CD4-positive, alpha-beta T cell treated with Interleukin-6 for 4 hours (primary cell): ENCODE data around the gene PTS.
A peak's percentile ranks its signal among the peaks of the same experiment; 100 is the strongest.
"Not testable (repeated sequence)": the region's sequence is repeated elsewhere in the genome, so short reads cannot be mapped to it uniquely, and the experiment has no call there.

Experiments
- DNase-seq: peaks from one replicate; pipeline ENCODE4 v3.0.0-alpha.2; 2020; ENCODE audit warnings: mixed read lengths

PTS gene

DNA sequence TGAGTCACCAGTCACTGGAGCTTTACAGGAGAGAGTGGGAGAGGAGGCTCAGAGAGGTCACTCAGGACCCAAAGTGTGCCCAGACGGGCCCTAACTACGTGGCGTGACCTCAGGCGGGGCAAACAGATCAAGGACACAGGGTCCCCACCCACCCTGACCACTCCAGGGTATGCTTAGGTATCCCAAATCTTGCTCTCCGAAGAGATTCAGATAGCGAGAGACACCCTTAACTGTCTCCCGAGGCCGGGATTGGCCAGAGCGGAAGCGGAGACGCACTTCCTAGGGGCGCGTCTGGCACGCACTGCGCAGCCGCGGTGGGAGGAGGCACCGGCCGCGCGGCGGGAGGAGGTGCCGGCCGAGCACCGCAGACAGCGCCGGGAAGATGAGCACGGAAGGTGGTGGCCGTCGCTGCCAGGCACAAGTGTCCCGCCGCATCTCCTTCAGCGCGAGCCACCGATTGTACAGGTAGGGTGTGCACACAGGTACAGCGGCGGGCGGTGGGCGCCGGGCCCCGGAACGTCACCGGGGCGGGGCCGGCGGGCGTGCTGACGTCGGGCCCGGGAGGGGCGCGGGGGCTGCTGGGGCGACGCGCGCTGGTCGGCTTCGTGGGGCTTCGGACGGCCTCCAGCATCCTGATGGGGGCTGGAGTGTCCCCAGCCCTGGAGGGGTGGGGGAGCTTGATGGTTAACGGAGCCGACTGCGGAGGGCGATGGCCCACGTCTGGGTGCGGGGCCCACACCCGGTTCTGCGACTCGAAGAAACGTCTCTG lies at the start of gene PTS:
Gene PTS, plus strand, starts transcription at position 367 of the 769 bp plus-strand sequence. Its CDS starts 16 bp downstream, at position 383.
- DNase-seq = peak; percentile 85

GRCh38 chr11:112177589-112177988 lies 48.6 kb upstream of the PTS start:
- no peak for DNase-seq

GRCh38 chr11:112178428-112178827 lies 47.8 kb upstream of the PTS start:
- DNase-seq = no peak

- DNase-seq = no peak
These were observed 47.3 kb upstream of the PTS start for GRCh38 chr11:112178936-112179335.

GRCh38 chr11:112179601-112180000 lies 46.6 kb upstream of the PTS start:
- no peak for DNase-seq

DNA sequence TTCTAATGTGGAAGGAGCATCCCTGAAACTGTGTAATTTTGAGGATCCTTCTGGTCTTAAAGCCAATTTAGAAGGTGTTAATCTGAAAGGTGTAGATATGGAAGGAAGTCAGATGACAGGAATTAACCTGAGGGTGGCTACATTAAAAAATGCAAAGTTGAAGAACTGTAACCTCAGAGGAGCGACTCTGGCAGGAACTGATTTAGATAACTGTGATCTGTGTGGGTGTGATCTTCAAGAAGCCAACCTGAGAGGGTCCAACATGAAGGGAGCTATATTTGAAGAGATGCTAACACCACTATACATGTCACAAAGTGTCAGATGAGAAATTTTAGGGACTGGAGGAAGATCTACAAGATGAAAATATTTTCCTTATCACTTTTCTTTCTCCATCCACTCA lies 43.4 kb upstream of the PTS start:
- no peak for DNase-seq

DNA sequence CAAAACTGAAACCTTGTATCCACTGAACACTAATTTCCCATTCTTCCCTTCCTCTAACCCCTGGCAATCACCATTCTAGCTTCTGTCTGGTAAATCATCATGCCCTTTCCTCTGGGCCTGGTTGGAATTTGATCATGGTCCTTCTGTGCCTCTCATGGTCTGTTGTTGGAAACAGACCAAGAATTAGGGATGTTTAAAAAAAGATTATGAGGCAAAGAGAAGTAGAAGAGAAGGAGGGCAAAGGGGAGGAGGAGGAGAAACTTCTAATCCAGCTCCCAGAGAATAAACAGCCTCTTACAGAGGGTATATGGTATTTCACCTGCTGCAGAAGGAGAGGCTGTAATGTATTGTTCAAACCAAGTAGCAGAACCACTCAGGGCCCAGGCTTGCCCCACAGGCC lies 40.3 kb upstream of the PTS start:
- DNase-seq = no peak

DNA sequence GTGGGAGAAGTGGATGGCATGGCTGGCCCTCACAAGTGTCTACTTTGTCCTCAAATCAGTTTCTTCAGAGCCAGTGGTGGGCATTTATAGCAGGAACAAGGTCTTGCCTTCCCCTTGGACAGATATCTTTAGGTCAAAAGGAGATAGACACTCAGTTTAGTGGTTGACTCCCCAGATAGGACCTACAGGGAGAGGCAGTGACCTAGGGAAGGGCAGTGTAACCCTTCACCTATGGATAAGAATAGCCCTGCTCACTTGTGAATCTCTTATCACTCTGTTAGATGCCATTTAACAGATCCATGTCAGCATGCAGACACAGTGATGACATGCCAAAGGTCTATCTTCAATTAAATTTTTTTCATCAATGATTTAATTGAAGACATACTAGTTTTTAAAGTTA lies 39.9 kb upstream of the PTS start:
- no peak for DNase-seq

- not testable (repeated sequence) for DNase-seq
These were observed 31.1 kb upstream of the PTS start for GRCh38 chr11:112195113-112195512.

DNA sequence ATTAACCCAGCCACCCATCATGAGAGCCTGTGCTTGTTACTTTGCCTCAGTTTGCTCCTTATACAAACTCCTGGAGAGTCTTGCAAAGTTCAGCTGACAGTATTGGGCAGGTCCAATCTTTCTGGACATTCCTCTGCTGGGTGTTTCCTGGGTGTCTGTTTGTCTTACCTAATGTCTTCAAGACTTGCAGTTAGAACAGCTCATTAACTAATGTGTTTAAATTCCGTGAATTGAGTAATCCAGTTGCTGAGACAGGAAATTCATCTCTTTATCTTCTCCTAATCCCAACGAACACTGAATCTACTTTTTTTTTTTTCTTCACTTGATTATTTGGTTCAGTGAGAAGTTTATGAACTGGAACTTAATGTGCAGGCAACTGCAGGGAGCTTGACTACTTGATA lies 30.3 kb upstream of the PTS start:
- no peak for DNase-seq

- DNase-seq = no peak
These were observed 29.6 kb upstream of the PTS start for GRCh38 chr11:112196519-112197087.

DNA sequence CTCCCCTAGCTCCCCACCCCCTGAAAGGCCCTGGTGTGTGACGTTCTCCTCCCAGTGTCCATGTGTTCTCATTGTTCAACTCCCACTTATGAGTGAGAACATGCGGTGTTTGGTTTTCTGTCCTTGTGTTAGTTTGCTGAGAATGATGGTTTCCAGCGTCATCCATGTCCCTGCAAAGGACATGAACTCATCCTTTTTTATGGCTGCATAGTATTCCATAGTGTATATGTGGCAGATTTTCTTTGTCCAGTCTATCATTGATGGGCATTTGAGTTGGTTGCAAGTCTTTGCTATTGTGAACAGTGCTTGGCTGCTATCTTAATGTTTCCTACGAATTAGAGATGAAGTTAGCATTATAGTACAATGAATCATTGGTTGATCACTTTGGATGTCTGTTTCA lies 27.1 kb upstream of the PTS start:
- DNase-seq = not testable (repeated sequence)

DNA sequence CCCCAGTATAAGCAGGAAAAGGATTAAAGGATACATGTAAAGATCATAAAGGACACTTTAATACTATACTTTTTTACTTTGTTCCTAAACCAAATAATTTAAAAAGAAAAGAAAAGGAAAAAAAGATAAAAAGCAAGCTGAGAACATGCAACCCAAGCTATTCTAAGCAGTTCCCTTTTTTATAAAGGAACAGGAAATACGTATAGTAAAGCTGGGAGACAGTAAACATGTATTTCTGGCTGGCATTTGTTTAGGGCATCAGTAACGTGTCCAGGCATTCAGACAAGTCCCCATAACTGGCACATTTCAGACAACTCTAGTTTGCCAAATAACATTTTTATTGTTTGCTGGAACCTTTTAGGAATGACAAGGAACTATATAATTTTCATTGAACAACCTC lies 26.0 kb upstream of the PTS start:
- DNase-seq = no peak

GRCh38 chr11:112206071-112206470 lies 20.2 kb upstream of the PTS start:
- no peak for DNase-seq

- no peak for DNase-seq
These were observed 15.3 kb upstream of the PTS start for GRCh38 chr11:112210890-112211289.

- DNase-seq = no peak
These were observed 14.7 kb upstream of the PTS start for GRCh38 chr11:112211536-112211935.

DNA sequence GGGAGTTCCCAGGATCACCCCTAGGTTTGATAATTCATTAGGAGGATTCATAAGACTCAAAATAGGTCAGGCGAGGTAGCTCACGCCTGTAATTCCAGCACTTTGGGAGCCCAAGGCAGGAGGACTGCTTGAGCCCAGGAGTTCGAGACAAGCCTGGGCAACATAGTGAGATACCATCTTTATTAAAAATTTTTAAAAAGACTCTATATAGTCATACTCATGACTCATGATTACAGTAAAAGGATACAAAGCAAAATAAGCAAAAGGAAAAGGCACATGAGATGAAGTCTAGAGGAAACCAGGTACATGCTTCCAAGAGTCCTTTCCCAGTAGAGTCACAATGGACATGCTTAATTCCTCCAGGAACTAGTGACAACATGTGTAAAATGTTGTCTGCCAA lies 13.9 kb upstream of the PTS start:
- DNase-seq = no peak

GRCh38 chr11:112212710-112213109 lies 13.5 kb upstream of the PTS start:
- no peak for DNase-seq

- no peak for DNase-seq
These were observed 12.5 kb upstream of the PTS start for GRCh38 chr11:112213753-112214152.

- DNase-seq = no peak
These were observed 10.6 kb upstream of the PTS start for GRCh38 chr11:112215621-112216020.

DNA sequence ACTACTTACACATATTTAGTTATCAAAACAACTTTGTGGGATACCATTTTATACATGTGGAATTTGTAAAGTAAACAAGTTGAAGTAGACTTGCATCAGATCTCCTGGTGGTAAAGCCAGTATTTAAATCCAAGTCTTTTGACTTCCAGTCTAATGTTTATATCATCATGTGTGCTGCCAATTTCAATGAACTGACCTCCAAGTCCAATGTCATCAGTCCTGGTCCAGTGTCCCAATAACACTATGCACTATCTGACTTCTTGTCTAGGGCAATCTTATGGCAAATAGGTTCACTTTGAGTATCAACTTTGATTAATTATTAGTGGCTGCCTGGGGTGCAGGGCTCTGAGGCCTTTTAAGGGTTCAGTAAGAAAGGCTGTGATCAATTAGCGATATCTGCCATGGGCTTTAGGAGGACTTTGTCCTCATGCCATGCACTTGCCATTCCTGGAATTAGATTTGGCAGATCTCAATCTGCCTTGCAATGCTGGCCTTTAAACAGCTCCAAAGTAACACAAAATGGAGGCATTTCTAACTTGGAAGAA lies 9.6 kb upstream of the PTS start:
- DNase-seq = no peak

DNA sequence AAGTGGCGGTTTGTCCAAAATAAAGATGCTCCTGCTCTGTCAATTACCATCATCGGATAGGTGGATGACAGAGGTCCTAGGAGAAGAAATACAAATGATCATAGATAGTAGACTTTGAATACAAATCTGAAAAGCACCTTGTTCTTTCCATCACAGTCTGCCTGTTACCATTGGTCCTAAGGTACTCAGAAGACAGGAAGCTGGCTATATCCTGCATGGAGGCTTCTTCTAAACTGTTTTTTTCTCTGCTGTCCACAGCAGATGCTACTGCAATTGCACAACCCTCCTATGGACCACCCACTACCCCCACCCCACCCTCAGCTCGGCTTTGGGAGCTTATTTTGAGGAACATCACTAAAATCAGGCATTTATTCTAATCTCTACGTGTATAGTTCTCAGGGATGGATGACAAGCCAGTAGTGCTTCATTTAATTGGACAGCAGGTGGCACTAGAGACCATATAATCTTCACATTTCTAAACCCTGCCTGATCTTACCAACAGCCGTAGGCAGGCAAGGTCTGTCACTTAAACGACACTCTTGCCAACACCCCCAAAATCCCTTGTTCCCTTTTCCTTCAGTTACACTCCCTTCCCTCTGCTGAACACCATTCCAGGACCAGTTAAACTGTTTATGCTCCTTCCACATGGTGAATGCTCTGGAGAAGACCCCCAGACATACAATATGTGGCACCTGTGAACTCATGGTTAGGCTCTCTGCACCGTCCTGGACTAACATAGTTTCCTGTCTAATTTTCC lies 6.6 kb upstream of the PTS start:
- DNase-seq = peak; percentile 49

- DNase-seq = no peak
These were observed 4.9 kb upstream of the PTS start for GRCh38 chr11:112221274-112221835.
